ENCODE results near the gene RMI1.

RMI1 gene

GRCh38 chr9:83988411-83988810, 7.8 kb downstream of the RMI1 start:
- H3K4me2 ChIP-seq (ENCODE audit: low read length): no peak overlapping the region
- H3K36me3 ChIP-seq (ENCODE audit: insufficient read depth, low read length): peaks cover 3% of the 10 kb centered on the region
- no peaks in the 10 kb centered on the region for H3K27me3 ChIP-seq (ENCODE audit: control insufficient read depth, insufficient read depth, low read length)
- H3K9me3 ChIP-seq (replicated peaks; ENCODE audit: low read length): no peaks in the 10 kb centered on the region
- H3K4me3 ChIP-seq (ENCODE audit: low read length): no peak overlapping the region
- H3K4me1 ChIP-seq (ENCODE audit: control insufficient read depth, insufficient read depth, low read length): peaks cover 15% of the 10 kb centered on the region
- H3K9ac ChIP-seq (ENCODE audit: low read depth, low read length): no peak overlapping the region

- H3K4me1 ChIP-seq (ENCODE audit: control insufficient read depth, insufficient read depth, low read length): peaks cover 13% of the 10 kb centered on the region
- H3K9me3 ChIP-seq (replicated peaks; ENCODE audit: low read length): no peaks in the 10 kb centered on the region
- no peak overlapping the region for H3K9ac ChIP-seq (ENCODE audit: low read depth, low read length)
- H3K4me2 ChIP-seq (ENCODE audit: low read length): no peak overlapping the region
- peaks cover 3% of the 10 kb centered on the region for H3K36me3 ChIP-seq (ENCODE audit: insufficient read depth, low read length)
- H3K4me3 ChIP-seq (ENCODE audit: low read length): no peak overlapping the region
- no peaks in the 10 kb centered on the region for H3K27me3 ChIP-seq (ENCODE audit: control insufficient read depth, insufficient read depth, low read length)
Measured at GRCh38 chr9:83991355-83991754, 10.8 kb downstream of the RMI1 start.

GRCh38 chr9:83992407-83992806, 11.8 kb downstream of the RMI1 start:
- peaks cover 3% of the 10 kb centered on the region for H3K36me3 ChIP-seq (ENCODE audit: insufficient read depth, low read length)
- H3K9ac ChIP-seq (ENCODE audit: low read depth, low read length): no peak overlapping the region
- no peaks in the 10 kb centered on the region for H3K27me3 ChIP-seq (ENCODE audit: control insufficient read depth, insufficient read depth, low read length)
- peaks cover 5% of the 10 kb centered on the region for H3K4me1 ChIP-seq (ENCODE audit: control insufficient read depth, insufficient read depth, low read length)
- no peak overlapping the region for H3K4me3 ChIP-seq (ENCODE audit: low read length)
- H3K9me3 ChIP-seq (replicated peaks; ENCODE audit: low read length): no peaks in the 10 kb centered on the region
- H3K4me2 ChIP-seq (ENCODE audit: low read length): no peak overlapping the region

GRCh38 chr9:83992901-83993300, 12.3 kb downstream of the RMI1 start:
- Histone ChIP-seq H3K9ac (ENCODE audit: low read depth, low read length) (no peak overlapping the region), H3K4me3 (ENCODE audit: low read length) (no peak overlapping the region), H3K36me3 (ENCODE audit: insufficient read depth, low read length) (peaks cover 3% of the 10 kb centered on the region), H3K27me3 (ENCODE audit: control insufficient read depth, insufficient read depth, low read length) (no peaks in the 10 kb centered on the region), H3K4me1 (ENCODE audit: control insufficient read depth, insufficient read depth, low read length) (peaks cover 5% of the 10 kb centered on the region), H3K9me3 (replicated peaks; ENCODE audit: low read length) (no peaks in the 10 kb centered on the region), H3K4me2 (ENCODE audit: low read length) (no peak overlapping the region)

GRCh38 chr9:83996126-83996525, 15.5 kb downstream of the RMI1 start:
- Histone ChIP-seq H3K4me1 (ENCODE audit: control insufficient read depth, insufficient read depth, low read length) (peaks cover 5% of the 10 kb centered on the region), H3K4me3 (ENCODE audit: low read length) (no peak overlapping the region), H3K27me3 (ENCODE audit: control insufficient read depth, insufficient read depth, low read length) (no peaks in the 10 kb centered on the region), H3K9me3 (replicated peaks; ENCODE audit: low read length) (no peaks in the 10 kb centered on the region), H3K4me2 (ENCODE audit: low read length) (no peak overlapping the region), H3K36me3 (ENCODE audit: insufficient read depth, low read length) (peaks cover under 1% of the 10 kb centered on the region), H3K9ac (ENCODE audit: low read depth, low read length) (no peak overlapping the region)

- no peaks in the 10 kb centered on the region for H3K9me3 ChIP-seq (replicated peaks; ENCODE audit: low read length)
- no peak overlapping the region for H3K9ac ChIP-seq (ENCODE audit: low read depth, low read length)
- no peaks in the 10 kb centered on the region for H3K4me1 ChIP-seq (ENCODE audit: control insufficient read depth, insufficient read depth, low read length)
Measured at GRCh38 chr9:83999141-83999918, 18.7 kb downstream of the RMI1 start.

GRCh38 chr9:84000186-84000585, 19.6 kb downstream of the RMI1 start:
- Histone ChIP-seq H3K4me2 (ENCODE audit: low read length) (no peak overlapping the region), H3K4me3 (ENCODE audit: low read length) (no peak overlapping the region), H3K9ac (ENCODE audit: low read depth, low read length) (no peak overlapping the region), H3K36me3 (ENCODE audit: insufficient read depth, low read length) (peaks cover 15% of the 10 kb centered on the region), H3K4me1 (ENCODE audit: control insufficient read depth, insufficient read depth, low read length) (no peaks in the 10 kb centered on the region), H3K9me3 (replicated peaks; ENCODE audit: low read length) (no peaks in the 10 kb centered on the region), H3K27me3 (ENCODE audit: control insufficient read depth, insufficient read depth, low read length) (no peaks in the 10 kb centered on the region)

More at GRCh38 chr9:83999141-83999918, 18.7 kb downstream of the RMI1 start:
- no peak overlapping the region for H3K4me2 ChIP-seq (ENCODE audit: low read length)
- no peak overlapping the region for H3K4me3 ChIP-seq (ENCODE audit: low read length)
- H3K27me3 ChIP-seq (ENCODE audit: control insufficient read depth, insufficient read depth, low read length): no peaks in the 10 kb centered on the region
- peaks cover 9% of the 10 kb centered on the region for H3K36me3 ChIP-seq (ENCODE audit: insufficient read depth, low read length)

GRCh38 chr9:84001621-84002020, 21.0 kb downstream of the RMI1 start:
- no peak overlapping the region for H3K4me2 ChIP-seq (ENCODE audit: low read length)
- no peak overlapping the region for H3K4me3 ChIP-seq (ENCODE audit: low read length)
- H3K36me3 ChIP-seq (ENCODE audit: insufficient read depth, low read length): peaks cover 15% of the 10 kb centered on the region
- H3K27me3 ChIP-seq (ENCODE audit: control insufficient read depth, insufficient read depth, low read length): no peaks in the 10 kb centered on the region
- H3K4me1 ChIP-seq (ENCODE audit: control insufficient read depth, insufficient read depth, low read length): no peaks in the 10 kb centered on the region
- H3K9me3 ChIP-seq (replicated peaks; ENCODE audit: low read length): no peaks in the 10 kb centered on the region
- H3K9ac ChIP-seq (ENCODE audit: low read depth, low read length): no peak overlapping the region

- peaks cover 15% of the 10 kb centered on the region for H3K36me3 ChIP-seq (ENCODE audit: insufficient read depth, low read length)
- H3K4me3 ChIP-seq (ENCODE audit: low read length): no peak overlapping the region
- no peak overlapping the region for H3K4me2 ChIP-seq (ENCODE audit: low read length)
- H3K9me3 ChIP-seq (replicated peaks; ENCODE audit: low read length): no peaks in the 10 kb centered on the region
- no peaks in the 10 kb centered on the region for H3K4me1 ChIP-seq (ENCODE audit: control insufficient read depth, insufficient read depth, low read length)
- H3K9ac ChIP-seq (ENCODE audit: low read depth, low read length): no peak overlapping the region
- H3K27me3 ChIP-seq (ENCODE audit: control insufficient read depth, insufficient read depth, low read length): no peaks in the 10 kb centered on the region
Measured at GRCh38 chr9:84002344-84002743, 21.7 kb downstream of the RMI1 start.

GRCh38 chr9:84003246-84003645, 22.6 kb downstream of the RMI1 start:
- no peaks in the 10 kb centered on the region for H3K9me3 ChIP-seq (replicated peaks; ENCODE audit: low read length)
- H3K4me2 ChIP-seq (ENCODE audit: low read length): no peak overlapping the region
- no peaks in the 10 kb centered on the region for H3K27me3 ChIP-seq (ENCODE audit: control insufficient read depth, insufficient read depth, low read length)
- H3K9ac ChIP-seq (ENCODE audit: low read depth, low read length): no peak overlapping the region
- no peaks in the 10 kb centered on the region for H3K4me1 ChIP-seq (ENCODE audit: control insufficient read depth, insufficient read depth, low read length)
- peaks cover 15% of the 10 kb centered on the region for H3K36me3 ChIP-seq (ENCODE audit: insufficient read depth, low read length)
- H3K4me3 ChIP-seq (ENCODE audit: low read length): no peak overlapping the region

GRCh38 chr9:84007662-84008061, 27.1 kb downstream of the RMI1 start:
- H3K4me3 ChIP-seq (ENCODE audit: low read length): no peak overlapping the region
- H3K4me2 ChIP-seq (ENCODE audit: low read length): no peak overlapping the region
- peaks cover 6% of the 10 kb centered on the region for H3K36me3 ChIP-seq (ENCODE audit: insufficient read depth, low read length)
- no peaks in the 10 kb centered on the region for H3K9me3 ChIP-seq (replicated peaks; ENCODE audit: low read length)
- no peaks in the 10 kb centered on the region for H3K27me3 ChIP-seq (ENCODE audit: control insufficient read depth, insufficient read depth, low read length)
- H3K9ac ChIP-seq (ENCODE audit: low read depth, low read length): no peak overlapping the region
- H3K4me1 ChIP-seq (ENCODE audit: control insufficient read depth, insufficient read depth, low read length): no peaks in the 10 kb centered on the region

- H3K36me3 ChIP-seq (ENCODE audit: insufficient read depth, low read length): no peaks in the 10 kb centered on the region
- no peaks in the 10 kb centered on the region for H3K27me3 ChIP-seq (ENCODE audit: control insufficient read depth, insufficient read depth, low read length)
- no peaks in the 10 kb centered on the region for H3K9me3 ChIP-seq (replicated peaks; ENCODE audit: low read length)
- H3K9ac ChIP-seq (ENCODE audit: low read depth, low read length): no peak overlapping the region
- H3K4me3 ChIP-seq (ENCODE audit: low read length): no peak overlapping the region
- H3K4me2 ChIP-seq (ENCODE audit: low read length): no peak overlapping the region
- no peaks in the 10 kb centered on the region for H3K4me1 ChIP-seq (ENCODE audit: control insufficient read depth, insufficient read depth, low read length)
Measured at GRCh38 chr9:84024041-84024575, 43.5 kb downstream of the RMI1 start.

Measured in skeletal muscle satellite cell (primary cell).